GM12878 (cell line): ENCODE measurements around the gene AGXT. TPM values are rescaled to one million over a fixed set of nuclear protein-coding genes. Genes with fewer than 3 reads are reported as not detected.

ENCODE experiments used
- ATAC-seq: fragments of 200-7000 bp; cut with Tn5 transposase; 3 replicates; pipeline ENCODE4 v1.9.1; 2020; ENCODE audit warnings: mild to moderate bottlenecking, moderate library complexity
- BruUV-seq: library from RNA; stranded (reverse); fragments of 400-500 nt; replicated peaks from 2 replicates; lab custom pipeline; 2021; lab: Mats Ljungman, UMichigan
- CTCF ChIA-PET: fragments of 300-600 bp; sonication (Branson Sonifier 250); formaldehyde crosslinking; extraction: SDS; loops from one replicate; lab custom pipeline; 2021; ENCODE audit warnings: inconsistent platforms; lab: Yijun Ruan, JAX
- POLR2A ChIA-PET: fragments of 350-600 bp; formaldehyde crosslinking; extraction: SDS; loops from one replicate; lab custom pipeline; 2021; ENCODE audit warnings: inconsistent platforms; lab: Charles Lee
- RAD21 ChIA-PET: fragments of 300-600 bp; sonication (Branson Sonifier 250); formaldehyde crosslinking; loops from one replicate; lab custom pipeline; 2023; ENCODE audit warnings: antibody characterized with exemption; ENCODE audit not compliant: unreplicated experiment; lab: Charles Lee
- SMC1A ChIA-PET: fragments of 300-600 bp; sonication (Branson Sonifier 250); formaldehyde crosslinking; loops from one replicate; lab custom pipeline; 2023; ENCODE audit not compliant: unreplicated experiment, uncharacterized antibody; lab: Charles Lee
- DNase-seq: peaks from one replicate; pipeline ENCODE4 v3.0.0-alpha.2; 2011; ENCODE audit warnings: low read depth, low spot score
- FAIRE-seq: peaks from 3 replicates; lab custom pipeline; 2011; peaks lifted over from hg19 to GRCh38; lab: Jason Lieb, UNC
- H2AFZ ChIP-seq: 2 replicates; pipeline ENCODE4 v1.6.0; 2011; ENCODE audit warnings: low read depth, low read length, control low read depth; ENCODE audit not compliant: control insufficient read depth
- H3K27ac ChIP-seq: 2 replicates; pipeline ENCODE4 v1.5.1; 2011; ENCODE audit warnings: control low read depth; ENCODE audit not compliant: control insufficient read depth, insufficient read depth
- H3K27me3 ChIP-seq, 2 experiments: replicated peaks in 1 of 2; 2 replicates each; pipeline versions ENCODE4 v1.6.0 to v1.6.1; 2011; ENCODE audit warnings: low read length in 1 of 2; ENCODE audit not compliant: control insufficient read depth in 2 of 2, insufficient read depth in 2 of 2
- H3K36me3 ChIP-seq, 2 experiments: 2 replicates each; pipeline ENCODE4 v1.5.1; 2011; ENCODE audit warnings: low read length in 1 of 2; ENCODE audit not compliant: control insufficient read depth in 2 of 2, insufficient read depth in 2 of 2
- H3K4me1 ChIP-seq: 2 replicates; pipeline ENCODE4 v1.6.1; 2011; ENCODE audit warnings: mild to moderate bottlenecking, low read length, moderate library complexity, mixed read lengths; ENCODE audit not compliant: control insufficient read depth, insufficient read depth
- H3K4me2 ChIP-seq: 2 replicates; pipeline ENCODE4 v1.6.0; 2011; ENCODE audit warnings: control low read depth; ENCODE audit not compliant: control insufficient read depth, insufficient read depth
- H3K4me3 ChIP-seq: fragments of 200-600 bp; sonication (generic); 2 replicates; pipeline ENCODE4 v1.5.1; 2016
- H3K79me2 ChIP-seq: 2 replicates; pipeline ENCODE4 v1.6.0; 2011; ENCODE audit warnings: low read length; ENCODE audit not compliant: control insufficient read depth, insufficient read depth
- H3K9ac ChIP-seq: 2 replicates; pipeline ENCODE4 v1.8.0; 2011; ENCODE audit warnings: low read length, control low read depth, mixed read lengths; ENCODE audit not compliant: control insufficient read depth, insufficient read depth
- H3K9me3 ChIP-seq: replicated peaks from 3 replicates; pipeline ENCODE4 v1.5.1; 2011; ENCODE audit warnings: mild to moderate bottlenecking, low read length; ENCODE audit not compliant: control insufficient read depth, insufficient read depth
- H4K20me1 ChIP-seq: 2 replicates; pipeline ENCODE4 v1.6.0; 2011; ENCODE audit not compliant: control insufficient read depth, insufficient read depth
- ESRRA ChIP-seq: IDR thresholded peaks from 2 replicates; pipeline ENCODE4 v1.6.1; 2012; ENCODE audit warnings: mild to moderate bottlenecking, low read length, improper control_type of control experiment
- FOXK2 ChIP-seq: fragments of 450-650 bp; IDR thresholded peaks from 2 replicates; pipeline ENCODE4 v1.6.1; 2017; ENCODE audit warnings: mild to moderate bottlenecking, moderate library complexity
- GATAD2B ChIP-seq: fragments of 450-650 bp; conservative IDR thresholded peaks from 2 replicates; pipeline ENCODE4 v1.6.1; 2017; ENCODE audit warnings: low read depth, mild to moderate bottlenecking, moderate library complexity
- MTA2 ChIP-seq: fragments of 450-650 bp; IDR thresholded peaks from 2 replicates; pipeline ENCODE4 v1.6.1; 2016; ENCODE audit warnings: low read depth, mild to moderate bottlenecking, moderate library complexity
- NFXL1 ChIP-seq: fragments of 450-650 bp; IDR thresholded peaks from 2 replicates; pipeline ENCODE4 v1.6.1; 2017; ENCODE audit warnings: antibody characterized with exemption, mild to moderate bottlenecking, borderline replicate concordance
- RB1 ChIP-seq: fragments of 450-650 bp; formaldehyde crosslinking; IDR thresholded peaks from 2 replicates; pipeline ENCODE4 v1.6.1; 2017; ENCODE audit warnings: mild to moderate bottlenecking, borderline replicate concordance
- SMAD5 ChIP-seq: IDR thresholded peaks from 2 replicates; pipeline ENCODE4 v1.6.1; 2016; ENCODE audit warnings: antibody characterized with exemption, low read depth
- WGBS: methylation state at CpG from one replicate; pipeline ENCODE4 v1.1.6; 2016; ENCODE audit warnings: low lambda C conversion rate; ENCODE audit not compliant: insufficient replicate concordance, insufficient coverage; ENCODE audit errors: missing lambda C conversion rate; 5-methylcytosine and 5-hydroxymethylcytosine counted together
- in situ Hi-C: fragments of 300-500 bp; cut with MboI; formaldehyde crosslinking; loops from 9 replicates; pipeline ENCODE4 v1.14.3; 2018; ENCODE audit warnings: mixed read lengths
- intact Hi-C: fragments of 100-400 bp; cut with micrococcal nuclease; formaldehyde crosslinking; loops from one replicate; pipeline ENCODE4 v1.14.2; 2022; ENCODE audit not compliant: unreplicated experiment
- polyA plus RNA-seq, 11 experiments: library from polyadenylated mRNA; depleted of rRNA in 4 of 11; unstranded in 6 of 11; stranded (reverse) in 5 of 11; fragments of >200 nt; fragmentation: Nextera tagmentation in 4 of 11; fragmentation: Illumina TruSeq in 1 of 11; extraction: Ambion mirVana in 4 of 11; extraction: Trizol in 1 of 11; gene quantifications; 1 replicate in 1 of 11; 2 replicates in 10 of 11; pipeline versions ENCODE4 v1.2.1 to v1.2.3, GENCODE V29; 2011 to 2016; ENCODE audit warnings: inconsistent platforms in 2 of 11, missing spikeins in 2 of 11, low read depth in 1 of 11
- total RNA-seq, 4 experiments: library from RNA; depleted of rRNA in 3 of 4; stranded (reverse); fragments of >200 nt in 3 of 4; fragmentation: Illumina TruSeq in 1 of 4; extraction: Trizol in 1 of 4; gene quantifications; 2 replicates each; pipeline versions ENCODE4 v1.2.1 to v1.2.3, GENCODE V29; 2013 to 2021
- TF ChIP-seq, protein P1 (sequence below): IDR thresholded peaks from 2 replicates; pipeline ENCODE4 v1.6.1; 2011; ENCODE audit warnings: low read depth, mild to moderate bottlenecking, low read length, moderate library complexity, borderline replicate concordance; ENCODE audit errors: extremely low read depth
- TF ChIP-seq, protein P2 (sequence below): fragments of 450-650 bp; IDR thresholded peaks from 2 replicates; pipeline ENCODE4 v1.6.1; 2016; ENCODE audit warnings: mild to moderate bottlenecking

The AGXT gene
- total and polyA plus RNA-seq, 10 of the 15 experiments (the other 5 are each of a cell fraction or from before 2014, with no cell fraction given) = 0.18 TPM; not detected in 9

DNA sequence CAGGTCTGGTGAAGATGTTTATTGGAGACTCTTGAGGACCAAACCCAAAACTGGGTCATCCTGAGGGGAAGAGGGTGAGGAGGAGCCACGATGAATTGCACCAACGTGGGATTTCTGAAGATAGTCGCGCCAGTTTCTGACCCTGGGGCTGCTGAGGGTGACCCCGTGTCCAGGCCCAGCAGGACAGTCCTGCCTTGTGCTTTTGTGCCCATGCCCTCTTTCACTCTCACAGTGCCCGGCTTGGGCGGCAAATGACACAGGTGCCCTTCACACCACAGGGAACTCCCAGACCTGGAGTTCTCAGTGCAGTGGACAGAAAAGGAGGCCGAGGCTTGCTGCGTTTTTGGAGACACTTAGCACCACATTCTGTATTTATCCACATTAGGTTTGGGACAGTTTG, 33.1 kb upstream of the AGXT start (continued):
- TF ChIP-seq NFXL1 = no peak

DNA sequence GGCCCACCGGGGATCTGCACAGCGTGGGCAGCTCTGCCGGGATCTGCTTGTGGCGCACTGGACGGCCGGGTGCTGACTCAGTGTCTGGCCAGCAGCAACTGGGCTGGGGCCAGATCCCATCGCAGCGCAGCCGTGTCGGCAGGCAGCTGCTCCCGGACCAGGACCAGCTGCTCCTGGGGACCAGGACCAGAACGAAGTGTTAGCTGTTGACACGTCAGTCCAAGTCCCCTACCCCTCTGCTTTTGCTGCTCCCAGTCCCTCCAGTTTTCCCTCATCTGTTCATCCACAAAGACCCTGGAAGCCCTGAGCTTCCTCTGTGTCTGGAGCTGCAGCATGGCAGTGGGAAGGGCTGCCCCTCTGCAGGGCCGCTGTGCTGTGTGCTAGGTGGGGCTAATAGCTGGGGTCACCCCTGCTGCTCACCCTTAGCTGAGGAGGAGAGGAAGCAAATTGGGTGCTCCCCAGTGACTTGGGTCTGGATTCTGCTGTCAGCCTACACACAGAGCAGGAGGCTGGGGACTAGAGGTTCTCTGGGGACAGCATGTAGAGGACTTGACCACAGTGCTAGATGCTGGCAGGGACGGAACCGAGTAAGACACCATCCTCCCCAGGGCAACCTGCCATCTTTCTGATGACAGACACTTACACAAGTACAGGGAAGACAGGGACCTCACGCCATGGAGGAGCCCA, 31.7 kb upstream of the AGXT start:
- intact Hi-C loops = no loop called here
- no peaks in the 10 kb centered on the region for H3K4me1 ChIP-seq
- H2AFZ ChIP-seq = no peak overlapping the region
- CTCF ChIA-PET = no interaction called here
- DNase-seq (no peak), ATAC-seq (no peak), FAIRE-seq (no peak)
- H3K36me3 ChIP-seq = no peaks in the 10 kb centered on the region
- RAD21 ChIA-PET = no interaction called here
- no peaks in the 10 kb centered on the region for H4K20me1 ChIP-seq
- H3K27me3 ChIP-seq = no peaks in the 10 kb centered on the region; a peak in 2 of 4 replicates
- no TSS peak for BruUV-seq
- 33% methylated on average over 17 of the region's 17 CpGs for WGBS
- no peak overlapping the region for H3K27ac ChIP-seq
- no peak overlapping the region for H3K4me3 ChIP-seq
- no peak overlapping the region for H3K4me2 ChIP-seq
- POLR2A ChIA-PET = no interaction called here
- no peak overlapping the region for H3K9ac ChIP-seq
- H3K9me3 ChIP-seq = no peaks in the 10 kb centered on the region; the same call in 2 of the 3 replicates
- in situ Hi-C loops = loop anchor here (25.0 kb wide), 1 partner anchor 325 kb away; no protein-coding TSS in a partner anchor
- H3K79me2 ChIP-seq = no peaks in the 10 kb centered on the region
- SMC1A ChIA-PET = no interaction called here
- TF ChIP-seq SMAD5 (no peak), RB1 (no peak), ESRRA (no peak), FOXK2 (no peak), GATAD2B (no peak), MTA2 (no peak)
- TF ChIP-seq, protein P1, sequence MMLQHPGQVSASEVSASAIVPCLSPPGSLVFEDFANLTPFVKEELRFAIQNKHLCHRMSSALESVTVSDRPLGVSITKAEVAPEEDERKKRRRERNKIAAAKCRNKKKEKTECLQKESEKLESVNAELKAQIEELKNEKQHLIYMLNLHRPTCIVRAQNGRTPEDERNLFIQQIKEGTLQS = no peak
- TF ChIP-seq, protein P2, sequence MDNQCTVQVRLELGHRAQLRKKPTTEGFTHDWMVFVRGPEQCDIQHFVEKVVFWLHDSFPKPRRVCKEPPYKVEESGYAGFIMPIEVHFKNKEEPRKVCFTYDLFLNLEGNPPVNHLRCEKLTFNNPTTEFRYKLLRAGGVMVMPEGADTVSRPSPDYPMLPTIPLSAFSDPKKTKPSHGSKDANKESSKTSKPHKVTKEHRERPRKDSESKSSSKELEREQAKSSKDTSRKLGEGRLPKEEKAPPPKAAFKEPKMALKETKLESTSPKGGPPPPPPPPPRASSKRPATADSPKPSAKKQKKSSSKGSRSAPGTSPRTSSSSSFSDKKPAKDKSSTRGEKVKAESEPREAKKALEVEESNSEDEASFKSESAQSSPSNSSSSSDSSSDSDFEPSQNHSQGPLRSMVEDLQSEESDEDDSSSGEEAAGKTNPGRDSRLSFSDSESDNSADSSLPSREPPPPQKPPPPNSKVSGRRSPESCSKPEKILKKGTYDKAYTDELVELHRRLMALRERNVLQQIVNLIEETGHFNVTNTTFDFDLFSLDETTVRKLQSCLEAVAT = no peak
